Stimulated activated CD4-positive, alpha-beta T cell treated with anti-CD3 and anti-CD28 coated beads, TNF-alpha, amount 100 ng/mL, for 1 hour (primary cell): ENCODE results near the gene JMY.
"Not testable (repeated sequence)": the region's sequence is repeated elsewhere in the genome, so short reads cannot be mapped to it uniquely, and the experiment has no call there.

Source experiments
- DNase-seq, 3 donors: peaks; one replicate each; pipeline ENCODE4 v3.0.0-alpha.2; 2020; ENCODE audit warnings: low read depth in 3 of 3, low spot score in 1 of 3

The JMY gene

DNA sequence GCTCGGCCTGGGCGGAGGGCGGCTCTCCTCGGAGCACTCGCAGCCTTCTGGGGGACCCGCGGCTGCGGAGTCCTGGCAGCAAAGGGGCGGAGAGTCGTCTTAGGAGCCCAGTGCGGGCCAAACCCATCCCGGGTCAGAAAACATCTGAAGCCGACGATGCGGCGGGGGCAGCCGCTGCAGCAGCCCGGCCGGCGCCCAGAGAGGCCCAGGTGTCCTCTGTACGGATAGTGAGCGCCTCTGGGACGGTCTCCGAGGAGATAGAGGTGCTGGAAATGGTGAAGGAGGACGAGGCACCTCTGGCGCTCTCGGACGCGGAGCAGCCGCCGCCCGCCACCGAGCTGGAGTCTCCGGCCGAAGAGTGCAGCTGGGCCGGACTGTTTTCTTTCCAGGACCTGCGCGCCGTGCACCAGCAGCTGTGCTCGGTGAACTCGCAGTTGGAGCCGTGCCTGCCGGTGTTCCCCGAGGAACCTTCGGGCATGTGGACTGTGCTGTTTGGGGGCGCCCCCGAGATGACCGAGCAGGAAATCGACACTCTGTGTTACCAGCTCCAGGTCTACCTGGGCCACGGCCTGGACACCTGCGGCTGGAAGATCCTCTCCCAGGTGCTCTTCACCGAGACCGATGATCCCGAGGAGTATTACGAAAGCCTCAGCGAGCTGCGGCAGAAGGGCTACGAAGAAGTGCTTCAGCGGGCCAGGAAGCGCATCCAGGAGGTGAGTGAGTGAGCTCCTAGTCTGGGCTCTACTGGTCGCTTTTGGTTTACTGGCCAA, 1.2 kb downstream of the JMY start:
- DNase-seq, result peak in 1 of 3 donors; percentile 10

DNA sequence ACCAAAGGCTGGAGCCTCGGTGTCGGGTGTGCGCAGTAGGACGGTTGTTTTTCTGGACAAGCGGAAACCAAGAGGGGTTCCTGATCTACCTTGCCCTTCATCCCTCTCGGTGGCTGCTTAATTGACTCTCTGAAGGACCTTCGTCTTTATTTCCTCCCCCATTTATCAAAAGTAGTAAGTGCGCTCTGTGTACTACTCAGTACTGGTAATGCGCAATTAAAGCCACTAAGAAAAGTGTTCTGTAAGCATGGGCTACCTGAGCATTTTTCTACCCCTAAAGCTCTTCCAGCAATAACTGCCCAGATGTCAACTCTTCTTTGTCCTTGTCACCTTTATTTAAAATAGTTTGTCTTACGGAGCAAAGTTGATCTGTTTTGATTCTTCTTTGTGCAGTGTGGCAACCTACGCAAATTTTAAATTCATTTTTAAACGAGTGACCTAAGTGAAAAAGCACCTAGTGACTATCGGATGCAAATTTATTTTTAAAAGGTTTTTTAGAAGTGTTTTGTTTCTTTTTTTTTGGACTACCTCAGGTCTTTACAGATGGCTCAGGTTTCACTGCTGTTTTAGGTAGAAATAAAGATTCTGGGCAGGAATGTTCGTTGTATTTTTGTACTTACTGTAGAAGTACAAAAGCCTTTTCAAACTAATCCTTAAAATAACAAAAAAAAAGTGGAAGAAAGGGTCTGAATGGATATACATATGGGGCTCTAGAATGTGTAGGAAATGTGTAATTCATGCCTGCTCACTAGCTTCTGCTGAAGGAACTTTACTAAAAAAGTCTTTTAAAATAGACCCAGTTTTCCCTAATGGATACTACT, 2.0 kb downstream of the JMY start:
- DNase-seq, result no peak

DNA sequence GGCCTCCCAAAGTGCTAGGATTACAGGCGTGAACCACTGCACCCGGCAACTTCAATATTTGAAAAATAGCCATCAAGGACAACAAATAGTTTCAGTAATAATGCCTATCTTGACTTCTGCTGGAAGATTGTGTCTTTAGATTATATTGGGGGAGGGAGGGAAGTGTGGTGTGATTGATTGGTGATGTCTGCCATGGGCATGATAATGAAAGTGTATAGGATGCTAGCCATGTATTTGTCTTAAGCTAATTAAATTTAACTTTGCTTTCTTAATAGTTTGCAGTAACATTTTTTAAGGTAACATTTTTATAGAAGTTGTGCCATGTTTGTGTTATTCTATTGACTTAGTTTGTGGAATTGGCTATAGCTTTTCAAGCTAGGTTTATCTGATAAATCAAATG, 4.6 kb downstream of the JMY start:
- DNase-seq, result no peak

DNA sequence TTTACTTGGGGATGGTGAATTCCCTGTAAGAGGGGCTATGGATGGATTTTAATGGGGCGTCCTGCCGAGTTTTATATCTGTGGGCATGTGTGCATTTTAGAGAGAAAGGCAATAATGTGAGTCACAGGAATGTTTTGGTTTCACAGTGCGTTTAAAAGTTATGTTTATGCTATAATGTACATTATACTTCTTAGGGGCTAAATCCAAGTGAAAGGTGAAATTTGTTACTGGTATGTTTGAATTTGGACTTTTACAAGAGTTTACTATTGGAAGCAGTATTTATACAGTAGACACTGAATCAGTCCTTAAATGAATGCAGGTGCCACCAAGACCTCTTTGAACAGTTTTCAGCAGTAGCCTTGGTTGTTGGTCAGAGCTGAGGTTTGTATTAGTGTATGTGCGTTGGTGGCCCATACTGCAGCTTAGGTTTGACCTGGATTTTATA, 5.6 kb downstream of the JMY start:
- DNase-seq, result no peak

DNA sequence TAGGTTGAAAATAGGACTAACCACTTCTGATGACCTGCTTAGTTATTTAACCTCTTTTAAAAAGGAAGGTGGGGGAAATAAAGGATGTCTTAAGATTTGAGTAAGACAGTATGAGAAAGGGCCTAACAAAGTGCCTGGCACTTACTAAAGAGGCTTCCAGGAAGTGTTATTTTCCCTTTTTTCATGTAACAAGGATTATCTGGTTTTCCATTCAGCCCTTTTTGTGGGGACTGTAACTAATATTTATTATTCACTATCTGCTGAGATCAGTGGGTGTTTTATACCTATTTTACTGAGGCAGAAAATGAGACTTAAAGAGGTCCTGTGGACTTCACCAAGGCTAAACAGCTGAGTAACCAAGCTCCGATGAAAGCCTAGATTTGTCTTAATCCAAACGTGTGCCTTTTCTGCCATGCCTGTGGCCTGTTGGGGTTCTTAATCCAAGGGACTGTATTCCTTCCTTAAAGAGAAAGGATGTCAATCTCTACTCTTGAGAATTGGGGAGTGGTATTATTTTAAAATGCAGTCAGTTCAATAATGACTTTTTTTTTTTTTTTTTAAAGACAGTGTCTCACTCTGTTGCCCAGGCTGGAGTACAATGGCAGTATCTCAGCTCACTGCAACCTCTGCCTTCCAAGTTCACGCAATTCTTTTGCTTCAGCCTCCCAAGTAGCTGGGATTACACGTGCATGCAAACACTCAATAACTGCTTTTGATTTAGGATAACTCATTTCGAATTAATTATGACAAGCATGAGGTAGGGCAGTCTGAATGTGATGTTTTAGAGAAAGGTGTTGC, 6.5 kb downstream of the JMY start:
- DNase-seq, result no peak

DNA sequence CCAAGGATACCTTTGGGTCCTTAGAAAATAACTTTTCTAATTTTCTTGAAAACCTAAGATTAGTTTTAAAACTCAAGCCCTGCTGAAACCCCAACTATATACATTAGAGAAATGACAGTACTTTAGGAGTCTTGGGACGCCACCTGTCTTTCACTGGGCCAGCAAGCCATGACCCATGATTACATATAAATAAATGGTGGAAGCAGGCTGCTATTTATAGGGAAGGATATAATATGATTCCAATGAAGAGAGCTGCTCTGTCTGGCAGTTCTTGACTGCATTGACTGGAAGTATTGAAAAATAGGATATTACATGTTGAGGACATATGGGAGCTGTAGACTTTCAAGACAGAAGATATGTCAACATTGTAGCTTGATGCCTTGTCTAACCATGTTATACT, 7.3 kb downstream of the JMY start:
- no peak for DNase-seq

DNA sequence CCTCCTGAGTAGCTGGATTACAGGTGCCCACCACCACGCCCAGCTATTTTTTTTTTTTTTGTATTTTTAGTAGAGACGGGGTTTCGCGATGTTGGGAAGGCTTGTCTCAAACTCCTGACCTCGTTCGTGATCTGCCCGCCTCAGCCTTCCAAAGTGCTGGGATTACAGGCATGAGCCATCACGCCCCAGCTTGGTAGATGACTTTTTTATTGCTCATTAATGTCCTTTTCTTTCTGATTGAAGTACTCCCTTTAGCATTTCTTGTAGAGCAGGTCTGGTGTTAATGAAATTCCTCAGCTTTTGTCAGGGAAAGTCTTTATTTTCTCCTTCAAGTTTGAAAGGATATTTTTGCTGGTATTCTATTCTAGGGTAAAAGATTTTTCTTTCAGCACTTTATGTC, 18.1 kb downstream of the JMY start:
- DNase-seq, result not testable (repeated sequence)

DNA sequence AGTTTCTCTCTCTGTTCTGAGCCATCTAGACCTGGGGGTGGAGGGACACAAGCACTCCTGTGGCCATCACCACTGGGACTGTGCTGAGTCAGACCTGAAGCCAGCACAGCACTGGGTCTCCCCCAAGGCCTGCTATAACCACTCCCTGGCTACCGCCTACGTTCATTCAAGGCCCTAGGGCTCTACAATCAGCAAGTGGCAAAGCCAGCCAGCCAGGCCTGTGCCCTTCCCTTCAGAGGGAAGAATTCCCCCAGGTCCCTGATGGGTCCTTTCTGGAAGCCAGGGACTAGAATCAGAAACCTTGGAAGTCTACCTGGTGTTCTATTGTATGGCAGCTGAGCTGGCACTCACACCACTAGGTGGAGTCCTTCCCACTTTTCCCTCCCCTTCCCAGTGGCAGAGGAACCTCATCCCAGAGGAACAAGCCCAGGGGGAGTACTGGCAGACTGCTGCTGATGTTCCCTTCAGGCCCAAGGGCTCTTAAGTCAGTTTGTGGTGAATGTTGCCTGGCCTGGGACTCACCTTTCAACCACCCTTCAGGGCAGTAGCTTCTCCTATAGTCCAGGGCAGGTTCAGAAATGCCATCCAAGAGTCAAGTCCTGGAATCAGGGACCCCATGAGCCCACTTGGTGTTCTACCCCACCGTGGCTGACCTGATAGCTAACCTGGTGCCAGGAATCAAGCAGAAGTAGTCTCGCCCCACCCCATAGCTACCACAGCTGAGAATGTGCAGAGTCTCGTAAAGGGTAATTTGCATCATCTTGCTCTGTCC, 20.0 kb downstream of the JMY start:
- no peak for DNase-seq

DNA sequence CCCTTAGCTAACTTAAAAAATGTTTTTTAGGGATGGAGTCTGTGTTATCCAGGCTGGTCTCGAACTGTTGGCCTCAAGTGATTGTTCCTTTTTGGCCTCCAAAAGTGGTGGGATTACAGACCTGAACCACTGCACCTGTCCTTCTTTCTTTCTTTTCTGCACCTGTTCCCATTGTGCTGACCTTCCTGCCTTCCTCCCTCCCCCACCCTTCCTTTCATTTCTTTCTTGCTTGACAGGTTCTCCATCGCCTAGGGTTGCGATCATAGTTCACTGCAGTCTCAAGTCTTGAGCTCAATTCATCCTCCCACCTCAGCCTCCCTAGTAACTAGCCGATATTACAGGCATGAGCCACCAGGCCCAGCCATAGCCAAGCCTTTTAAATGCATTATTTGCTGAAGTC, 20.6 kb downstream of the JMY start:
- DNase-seq, result no peak

DNA sequence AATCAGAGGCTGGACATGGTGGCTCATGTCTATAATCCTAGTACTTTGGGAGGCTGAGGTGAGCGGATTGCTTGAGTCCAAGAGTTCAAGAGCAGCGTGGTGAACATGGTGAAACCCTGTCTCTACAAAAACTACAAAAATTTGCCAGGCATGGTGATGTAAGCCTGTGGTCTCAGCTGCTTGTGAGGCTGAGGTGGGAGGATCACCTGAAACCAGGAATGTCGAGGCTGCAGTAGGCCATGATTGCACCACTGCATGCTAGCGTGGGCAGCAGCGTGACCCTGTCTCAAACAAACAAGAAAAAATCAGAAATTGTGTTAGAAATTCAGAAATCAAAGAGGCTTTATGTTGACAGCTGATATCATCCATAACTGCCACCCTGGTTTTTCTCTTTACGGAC, 21.4 kb downstream of the JMY start:
- DNase-seq, result no peak

DNA sequence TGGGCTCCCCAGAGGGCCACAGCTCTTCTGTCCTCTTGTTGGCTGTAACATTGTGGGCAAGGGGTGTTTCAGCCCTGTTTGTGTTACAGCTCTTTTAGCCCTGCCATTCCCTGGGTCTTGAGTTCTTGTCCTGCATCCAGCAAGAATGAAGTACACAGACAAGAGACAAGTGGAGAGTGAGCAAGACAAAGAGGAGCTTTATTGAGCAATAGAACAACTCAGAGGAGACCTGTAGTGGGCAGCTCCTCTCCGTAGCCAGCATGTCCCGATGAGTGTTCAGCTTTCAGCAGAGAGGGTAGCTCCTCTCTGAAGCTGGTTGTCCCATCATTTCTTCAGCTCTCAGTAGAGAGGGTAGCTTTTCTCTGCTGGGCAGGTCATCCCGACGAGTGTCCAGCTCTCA, 22.9 kb downstream of the JMY start:
- DNase-seq, result no peak

DNA sequence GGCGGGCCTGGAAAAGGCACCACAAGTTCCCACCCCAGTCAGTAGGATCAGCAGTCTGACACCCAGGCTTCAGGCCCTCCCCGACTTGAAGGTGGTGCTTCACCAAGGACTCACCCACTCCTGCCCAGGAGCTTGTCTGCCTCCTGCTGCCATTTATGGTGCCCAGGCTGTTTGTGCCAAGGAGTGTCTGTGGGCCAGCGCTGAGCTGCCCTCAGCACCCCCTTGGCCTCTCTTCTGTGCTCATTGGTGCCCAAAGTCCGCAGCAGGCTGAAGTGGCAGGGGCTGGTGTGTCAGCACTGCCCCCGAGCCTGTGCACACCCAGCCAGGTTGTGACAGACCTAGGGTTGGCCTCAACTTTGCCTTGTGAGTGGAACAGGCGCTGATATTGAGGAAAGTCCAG, 23.5 kb downstream of the JMY start:
- no peak for DNase-seq

DNA sequence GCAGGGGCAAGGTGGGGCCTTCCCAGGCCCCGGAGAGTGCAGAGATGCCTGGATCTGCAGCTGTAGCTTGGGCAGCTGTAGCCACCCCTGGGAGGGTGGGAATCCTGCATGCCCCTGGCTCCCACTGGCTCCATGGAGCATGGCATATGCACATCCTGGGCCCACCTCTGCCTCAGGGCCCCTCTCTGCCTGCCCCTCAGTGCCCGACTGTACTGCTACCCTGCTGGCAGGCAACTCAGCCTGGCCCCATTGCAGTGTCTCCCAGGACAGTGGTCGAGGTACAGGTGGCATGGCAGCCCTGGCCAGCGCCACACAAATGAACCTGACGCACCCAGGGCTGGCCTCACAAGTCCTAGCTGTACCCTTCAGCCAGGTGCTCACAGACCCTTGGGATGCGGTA, 23.9 kb downstream of the JMY start:
- no peak for DNase-seq

DNA sequence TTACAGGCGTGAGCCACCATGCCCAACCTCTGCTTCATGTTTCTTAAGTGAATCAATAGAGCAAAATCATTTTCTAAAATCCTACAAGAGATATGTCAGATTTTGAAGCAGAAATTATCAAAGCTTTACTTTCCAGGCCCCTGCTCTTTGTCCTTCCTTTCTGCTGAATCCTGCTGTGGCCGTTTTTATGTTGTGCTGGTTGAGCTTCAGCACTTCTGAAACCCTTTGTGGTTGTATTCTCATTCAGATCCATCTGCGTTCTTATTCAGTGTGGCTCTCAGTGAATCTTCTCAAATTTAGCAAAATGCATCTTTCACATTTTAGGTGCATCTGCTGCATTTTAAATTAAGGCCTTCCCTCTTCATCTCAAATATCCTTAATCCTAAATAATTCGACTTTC, 26.0 kb downstream of the JMY start:
- DNase-seq, result no peak

DNA sequence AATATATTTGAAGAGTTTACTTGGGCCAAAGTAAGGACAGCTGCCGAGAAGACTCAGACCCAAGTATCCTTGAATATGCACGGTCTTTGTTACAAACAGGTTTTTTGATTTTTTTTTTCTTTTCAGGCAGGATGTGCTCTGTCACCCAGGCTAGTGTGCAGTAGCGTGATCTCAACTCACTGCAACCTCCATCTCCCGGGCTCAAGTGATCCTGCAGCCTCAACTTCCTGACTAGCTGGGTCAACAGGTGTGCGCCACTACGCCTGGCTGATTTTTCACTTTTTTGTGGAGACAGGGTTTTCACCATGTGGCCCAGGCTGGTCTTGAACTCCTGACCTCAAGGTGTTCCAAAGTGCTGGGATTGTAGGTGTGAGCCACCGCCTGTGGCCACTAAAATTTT, 27.4 kb downstream of the JMY start:
- DNase-seq, result no peak

DNA sequence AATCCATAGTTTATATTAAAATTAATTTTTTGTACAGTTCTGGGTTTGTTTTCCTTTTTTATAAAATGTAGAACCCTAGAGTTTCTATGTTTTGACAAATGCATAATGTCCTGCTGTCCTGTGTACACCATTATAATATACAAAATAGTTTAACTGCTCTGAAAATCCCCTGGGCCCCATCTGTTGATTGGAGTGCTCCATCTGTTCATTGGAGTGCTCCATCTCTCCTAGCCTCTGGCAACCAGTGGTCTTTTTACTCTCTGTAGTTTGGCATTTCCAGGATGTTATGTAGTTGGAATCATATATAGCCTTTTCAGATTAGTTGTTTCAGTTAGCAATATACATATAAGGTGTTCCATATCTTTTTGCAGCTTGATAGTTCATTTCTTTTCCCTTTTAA, 31.2 kb downstream of the JMY start:
- DNase-seq, result no peak

DNA sequence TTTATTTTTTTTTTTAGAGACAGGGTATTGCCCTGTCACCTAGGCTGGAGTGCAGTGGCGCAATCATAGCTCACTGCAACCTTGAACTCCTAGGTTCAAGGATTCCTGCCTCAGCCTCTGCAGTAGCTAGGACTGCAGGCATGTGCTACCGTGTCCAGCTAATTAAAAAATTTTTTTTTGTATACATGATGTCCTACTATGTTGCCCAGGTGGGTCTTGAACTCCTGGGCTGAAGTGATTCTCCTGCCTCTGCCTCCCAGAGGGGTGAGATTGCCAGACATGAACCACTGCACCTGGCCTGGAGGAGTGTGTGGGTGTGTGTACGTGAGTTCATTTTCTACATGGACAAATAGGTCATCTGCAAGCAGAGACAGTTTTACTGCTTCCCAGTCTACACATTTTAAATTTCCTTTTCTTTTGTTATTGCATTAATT, 33.8 kb downstream of the JMY start:
- DNase-seq, result no peak

DNA sequence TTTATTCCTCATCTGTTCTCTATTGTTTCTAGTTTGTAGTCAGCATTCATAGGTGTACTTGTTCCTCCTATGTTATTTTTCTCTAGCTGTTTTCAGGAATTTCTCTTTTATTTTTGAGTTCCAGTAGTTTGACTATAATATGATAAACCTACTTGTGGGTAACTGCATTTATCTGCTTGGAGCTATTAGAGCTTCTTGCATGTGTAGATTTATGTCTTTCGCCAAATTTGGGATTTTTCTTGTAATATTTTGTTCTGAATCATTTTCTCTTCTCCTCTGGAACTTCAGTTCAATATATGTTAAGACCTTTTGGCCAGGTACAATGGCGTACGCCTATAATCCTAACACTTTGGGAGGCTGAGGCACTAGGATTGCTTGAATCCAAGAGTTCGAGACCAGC, 37.4 kb downstream of the JMY start:
- no peak for DNase-seq

DNA sequence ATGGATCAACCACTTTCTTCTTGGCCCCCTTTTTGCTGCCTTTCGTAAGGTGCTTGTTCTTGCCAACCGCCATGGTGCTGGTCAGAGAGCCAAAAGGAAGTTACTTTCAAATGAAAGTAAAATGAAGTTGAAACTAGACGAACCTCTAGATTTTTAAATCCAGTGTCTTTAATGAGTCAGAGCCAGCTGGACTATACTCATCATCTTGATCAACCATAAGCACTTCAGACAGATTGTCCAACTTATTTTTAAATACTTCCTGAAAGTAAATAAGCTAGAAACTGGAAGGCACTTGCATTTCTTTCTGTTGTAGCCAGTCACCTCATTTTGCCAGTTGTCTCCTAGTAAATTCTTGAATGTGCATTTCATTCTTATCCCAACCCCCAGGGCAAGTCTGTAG, 48.9 kb downstream of the JMY start:
- DNase-seq, result no peak

DNA sequence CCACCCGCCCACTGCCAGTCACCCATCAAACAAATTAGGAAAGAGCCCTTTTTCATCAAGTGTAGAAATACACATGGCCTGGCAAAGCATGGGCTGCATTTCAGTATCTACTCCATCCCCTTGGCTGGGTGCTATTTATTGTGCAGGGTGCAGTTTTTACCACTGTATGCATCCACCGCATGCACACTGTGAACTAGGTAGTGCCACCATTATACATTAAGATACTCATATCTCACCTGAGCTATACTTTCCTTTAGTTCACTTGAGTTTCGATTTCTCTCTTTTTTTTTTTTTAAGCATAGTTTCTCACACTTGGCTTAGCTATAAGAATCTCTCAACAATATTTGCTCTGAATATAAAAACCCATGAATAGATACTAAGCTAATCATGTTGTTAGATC, 49.4 kb downstream of the JMY start:
- DNase-seq, result no peak

DNA sequence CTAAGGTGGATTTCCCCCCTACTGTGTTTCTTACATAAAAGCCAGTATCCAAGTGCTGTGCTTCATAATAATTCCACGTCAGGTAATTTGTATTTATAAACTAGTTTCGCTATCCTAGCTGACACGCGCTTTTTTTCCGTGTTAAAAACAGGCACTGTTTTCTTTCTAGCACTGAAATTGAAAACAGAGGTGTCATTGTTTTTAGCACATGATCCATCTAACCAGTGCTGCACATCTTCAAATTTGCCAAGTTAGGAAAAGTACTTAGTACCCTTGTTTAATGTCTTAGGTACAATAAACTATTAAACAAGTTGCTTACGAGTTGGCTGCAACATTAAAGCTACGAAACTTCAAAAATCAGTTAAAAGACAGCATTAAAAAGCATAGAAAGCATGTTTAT, 49.9 kb downstream of the JMY start:
- no peak for DNase-seq
